DMS 273 treated with DMSO at 0.1 percent for 48 hours (cell line): ENCODE data around the gene SLC35F6.

Experiments
- DNase-seq: peaks from one replicate; lab custom pipeline; 2025; lab: John Stamatoyannopoulos, UW

The SLC35F6 gene, protein sequence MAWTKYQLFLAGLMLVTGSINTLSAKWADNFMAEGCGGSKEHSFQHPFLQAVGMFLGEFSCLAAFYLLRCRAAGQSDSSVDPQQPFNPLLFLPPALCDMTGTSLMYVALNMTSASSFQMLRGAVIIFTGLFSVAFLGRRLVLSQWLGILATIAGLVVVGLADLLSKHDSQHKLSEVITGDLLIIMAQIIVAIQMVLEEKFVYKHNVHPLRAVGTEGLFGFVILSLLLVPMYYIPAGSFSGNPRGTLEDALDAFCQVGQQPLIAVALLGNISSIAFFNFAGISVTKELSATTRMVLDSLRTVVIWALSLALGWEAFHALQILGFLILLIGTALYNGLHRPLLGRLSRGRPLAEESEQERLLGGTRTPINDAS

DNA sequence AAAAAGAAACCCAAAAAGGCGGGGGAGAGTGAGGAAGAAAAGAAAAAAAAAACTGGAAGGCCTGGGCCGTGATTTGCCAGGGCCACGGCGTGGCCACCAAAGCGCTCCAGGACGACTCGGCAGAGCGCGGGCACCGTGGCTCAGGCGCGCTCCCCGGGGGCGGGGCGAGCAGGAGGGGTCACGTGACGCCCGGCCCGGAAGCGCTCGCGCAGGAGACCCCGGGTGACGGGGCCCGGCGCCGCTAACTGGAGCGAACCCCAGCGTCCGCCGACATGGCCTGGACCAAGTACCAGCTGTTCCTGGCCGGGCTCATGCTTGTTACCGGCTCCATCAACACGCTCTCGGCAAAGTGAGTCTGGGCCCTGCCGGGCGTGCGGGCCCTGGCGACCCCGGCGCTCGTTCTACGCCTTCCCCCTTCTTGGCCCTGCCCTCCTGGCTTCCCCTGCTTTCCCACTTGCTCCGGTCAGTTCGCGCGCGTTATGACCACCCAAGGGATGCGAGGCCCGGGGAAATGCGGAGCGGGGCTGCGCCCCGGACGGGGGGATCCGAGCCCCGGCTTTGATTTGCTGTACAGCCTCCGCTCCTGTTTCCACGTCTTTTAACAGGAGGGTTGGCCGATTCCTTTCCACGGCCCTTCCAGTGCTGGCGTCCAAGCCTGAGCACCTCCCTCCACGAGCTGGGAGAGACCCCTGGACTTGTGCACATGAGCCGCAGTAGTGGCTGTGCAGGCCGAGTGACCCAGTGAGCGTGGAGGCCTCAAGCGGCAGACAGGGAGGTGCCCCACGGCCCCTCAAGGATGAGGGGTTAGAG lies at the start of gene SLC35F6:
Gene SLC35F6 (plus strand): TSS at position 207 of the 810 bp plus-strand sequence. CDS start 66 bp downstream, at position 273.
- no peak for DNase-seq

DNA sequence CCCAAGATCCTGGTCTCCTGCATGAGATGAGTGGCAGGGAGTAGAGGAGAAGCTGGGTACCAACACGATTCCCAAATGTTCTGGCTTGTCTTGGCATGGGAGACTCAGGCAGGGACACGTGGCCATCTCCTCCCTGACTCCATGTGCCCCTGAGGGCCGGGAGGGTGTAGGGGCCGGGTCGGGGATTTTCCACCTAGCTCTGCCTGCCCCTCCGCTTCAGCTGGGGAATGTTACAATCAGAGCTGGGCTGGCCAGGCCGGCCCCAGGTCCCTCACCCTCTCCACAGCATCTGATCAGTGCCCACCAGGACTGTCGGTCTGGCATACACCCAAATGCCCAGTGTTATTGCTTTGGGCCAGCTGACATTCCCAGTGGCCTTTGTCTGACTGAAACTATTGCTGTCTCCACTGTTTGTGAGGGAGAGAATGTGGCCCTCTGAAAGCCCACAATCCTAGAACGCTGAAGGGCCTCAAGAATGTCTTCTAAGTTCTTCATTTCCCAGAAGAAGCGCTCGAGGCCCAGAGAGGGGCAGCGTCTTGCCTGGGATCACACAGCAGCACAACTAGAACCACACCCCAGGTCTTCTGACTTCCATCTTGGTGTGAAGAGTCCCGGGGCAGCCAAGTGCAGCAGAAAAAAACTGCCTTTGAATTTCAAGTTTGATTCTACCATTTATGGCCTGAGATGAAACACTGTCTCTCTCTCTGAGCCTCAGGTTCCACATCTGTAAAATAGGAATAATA lies 48.4 kb upstream of the SLC35F6 start:
- no peak for DNase-seq

DNA sequence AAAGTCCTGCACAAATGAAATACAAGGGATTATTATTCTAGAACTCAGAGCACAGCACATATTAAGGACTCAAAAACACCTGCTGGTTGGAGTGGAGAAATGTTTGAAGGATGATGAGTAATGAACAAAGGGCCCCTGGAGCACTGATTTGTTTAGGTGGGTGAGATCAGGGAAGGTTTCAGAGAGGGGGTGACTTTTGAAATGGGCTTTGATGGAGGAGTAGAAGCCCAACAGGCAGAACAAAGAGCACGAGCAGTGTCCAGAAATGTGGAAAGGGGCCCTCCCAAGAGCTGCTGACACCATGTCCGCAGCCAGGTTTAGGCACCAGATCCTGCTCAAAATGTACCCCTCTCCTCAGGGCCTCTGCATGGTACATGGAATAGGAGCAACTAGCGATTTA lies 47.7 kb upstream of the SLC35F6 start:
- DNase-seq = no peak

DNA sequence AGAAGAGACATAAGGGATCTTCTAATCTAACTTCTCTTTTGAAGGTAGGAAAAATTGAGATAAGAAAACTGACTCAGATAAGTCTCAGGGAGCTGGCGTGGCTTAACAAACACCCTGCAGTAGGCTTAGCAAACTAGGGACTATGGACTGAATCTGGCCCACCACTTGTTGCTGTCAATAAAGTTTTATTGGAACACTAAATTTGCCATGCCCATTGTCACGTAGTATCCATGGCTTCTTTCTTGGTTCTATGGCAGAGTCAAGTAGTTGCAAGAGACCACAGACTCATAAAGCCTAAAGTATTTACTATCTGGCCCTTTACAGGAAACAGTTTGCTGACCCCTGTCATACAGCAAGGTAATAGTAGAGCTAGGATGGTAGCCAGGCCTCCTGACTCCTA lies 47.3 kb upstream of the SLC35F6 start:
- DNase-seq = no peak

DNA sequence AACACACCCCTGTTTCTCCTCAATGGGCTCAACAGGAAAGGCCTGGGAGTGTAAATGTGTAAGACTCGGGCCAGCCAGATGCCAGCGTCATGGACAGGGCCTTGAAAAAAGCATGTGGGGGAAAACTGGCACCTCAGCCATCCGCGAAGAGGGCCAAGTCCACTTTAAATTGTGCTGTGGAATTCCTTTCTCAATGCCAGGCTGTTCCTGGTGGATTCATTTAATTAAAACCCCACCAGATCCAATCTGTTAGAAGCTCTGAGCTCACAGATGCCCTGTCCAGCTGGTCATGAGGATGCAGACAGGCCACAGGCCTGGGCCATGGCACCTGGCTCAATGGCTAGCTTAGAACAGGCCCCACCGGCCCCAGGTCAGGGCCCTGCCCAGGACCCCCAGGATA lies 46.7 kb upstream of the SLC35F6 start:
- DNase-seq = no peak

DNA sequence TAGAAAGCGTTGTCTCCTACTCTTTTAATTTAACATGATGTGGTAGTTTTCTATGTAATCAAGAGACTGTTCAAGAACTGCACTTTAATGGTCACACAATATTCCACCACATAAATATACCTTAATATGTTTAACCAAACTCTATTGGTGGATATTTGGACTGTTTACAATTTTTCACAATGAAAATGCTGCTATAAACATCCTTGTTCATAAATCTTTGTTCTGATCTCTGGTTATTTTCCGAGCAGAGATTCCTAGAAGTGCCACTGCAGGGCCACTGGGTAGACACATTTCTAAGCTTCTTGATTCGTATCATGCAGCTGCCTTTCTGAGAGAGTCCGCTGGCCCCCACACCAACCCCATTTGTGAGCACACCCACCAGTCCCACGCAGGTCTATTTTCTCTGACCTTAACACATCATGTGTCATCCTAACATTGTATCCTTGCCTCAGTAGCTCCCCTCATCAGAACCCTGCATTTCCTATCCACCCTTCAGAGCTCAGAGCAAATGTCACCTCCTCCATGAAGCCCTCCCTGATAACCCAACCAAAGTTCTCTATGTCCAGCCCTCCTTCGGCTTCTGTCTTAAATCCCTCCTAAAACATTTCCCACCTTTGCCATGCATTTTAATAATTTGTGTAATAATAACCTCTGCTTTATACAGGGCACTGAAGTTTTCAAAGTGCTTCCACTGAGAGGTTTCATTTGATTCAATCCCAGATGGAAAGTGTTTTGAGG lies 45.0 kb upstream of the SLC35F6 start:
- no peak for DNase-seq

DNA sequence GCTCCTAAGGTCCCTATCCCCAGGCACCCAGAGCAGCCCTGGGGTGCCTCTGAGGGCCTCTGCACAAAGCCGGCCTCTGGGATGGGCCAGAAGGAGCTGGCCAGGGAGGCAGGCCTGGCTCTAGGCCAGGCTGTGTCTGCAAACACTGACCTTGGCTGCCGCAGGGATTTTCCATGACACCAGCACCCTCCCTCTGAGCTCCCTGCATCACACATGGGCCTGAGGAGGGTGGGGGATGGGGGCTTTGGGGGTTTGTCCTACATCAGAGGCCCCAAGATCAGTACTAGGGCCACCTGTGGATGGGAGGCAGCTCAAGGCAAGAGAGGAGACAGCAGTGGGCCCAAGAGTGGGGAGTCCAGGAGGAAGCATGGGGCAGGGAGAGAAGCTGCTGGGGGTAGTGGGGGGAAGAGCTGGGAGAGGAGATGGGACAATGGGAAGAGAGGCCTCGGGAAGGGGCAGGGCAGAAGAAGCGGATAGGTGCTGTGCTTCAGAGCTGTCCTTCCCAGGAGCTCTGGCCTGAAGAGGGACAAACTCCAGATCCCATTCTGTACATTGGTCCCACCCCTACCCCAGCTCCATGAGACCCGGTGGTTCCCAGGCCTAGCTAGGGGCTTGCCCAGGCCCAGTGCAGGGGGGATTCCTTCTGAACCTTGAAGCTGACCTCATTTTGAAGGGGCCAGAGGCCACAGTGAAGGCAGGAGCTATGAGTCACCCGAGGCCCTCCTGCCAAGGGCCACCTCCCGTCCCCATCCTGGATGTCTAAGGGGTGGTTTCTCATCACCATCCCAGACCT lies 43.6 kb upstream of the SLC35F6 start:
- peak; percentile 8 for DNase-seq

DNA sequence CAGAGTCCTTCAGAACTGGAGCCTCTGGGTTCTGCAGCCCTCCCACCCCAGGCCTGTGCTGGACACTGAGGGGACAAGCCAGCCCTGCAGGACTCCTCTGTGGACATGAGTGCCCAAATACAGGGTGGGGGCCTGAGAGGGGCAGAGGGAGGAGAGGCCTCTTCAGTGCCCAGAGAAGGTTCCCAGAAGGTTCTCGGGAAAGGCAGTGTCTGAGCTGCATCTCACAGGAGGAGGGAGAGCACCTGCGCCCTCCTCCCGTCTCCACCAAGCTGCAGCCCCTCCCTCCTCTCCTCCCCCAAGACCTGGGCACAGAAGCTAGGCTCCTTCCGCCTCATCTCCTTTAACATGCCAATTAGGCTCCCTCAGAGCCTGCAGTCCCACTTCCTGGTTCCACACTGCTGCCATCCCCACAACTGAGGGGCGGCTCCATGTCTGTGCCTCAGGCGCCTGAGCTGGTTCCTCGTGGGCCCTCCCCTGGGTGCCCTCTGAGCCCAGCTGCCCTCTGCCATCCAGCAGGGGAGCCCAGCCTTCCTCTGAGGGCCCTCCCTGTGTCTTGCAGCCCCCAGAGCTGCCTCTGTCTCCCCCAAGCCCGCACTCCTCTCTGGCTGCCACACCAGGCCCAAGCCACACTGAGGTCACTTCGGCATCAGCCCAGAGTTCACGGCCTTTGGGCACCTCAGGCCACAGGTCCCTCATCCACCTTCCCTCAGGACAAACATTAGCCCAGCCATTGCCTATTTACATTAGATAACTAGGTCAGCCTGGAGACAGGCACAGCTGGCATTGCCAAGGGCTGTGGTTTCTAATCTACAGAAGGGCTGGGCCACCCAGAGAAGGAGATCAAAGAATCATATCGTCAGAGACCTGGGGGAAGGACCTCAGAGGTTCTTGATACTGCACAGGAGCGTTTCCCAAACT lies 42.7 kb upstream of the SLC35F6 start:
- no peak for DNase-seq

DNA sequence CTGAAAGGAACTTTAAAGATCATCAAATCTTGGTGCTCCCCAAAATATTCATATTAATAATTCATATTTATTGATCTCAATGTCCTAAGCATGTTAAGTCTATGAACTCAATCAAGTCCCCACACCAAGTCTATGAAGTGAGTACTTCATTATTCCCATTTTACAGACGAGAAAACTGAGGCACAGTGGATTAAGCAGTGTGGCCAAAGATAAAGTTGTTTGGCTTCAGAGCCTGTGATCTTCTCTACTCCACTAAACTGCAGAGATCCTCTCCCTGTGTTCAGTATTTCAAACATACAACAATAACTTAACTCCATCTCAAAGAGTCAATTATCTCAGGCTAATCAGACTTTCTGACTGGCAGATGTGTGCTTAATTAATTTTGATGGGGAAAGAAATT lies 41.8 kb upstream of the SLC35F6 start:
- no peak for DNase-seq

DNA sequence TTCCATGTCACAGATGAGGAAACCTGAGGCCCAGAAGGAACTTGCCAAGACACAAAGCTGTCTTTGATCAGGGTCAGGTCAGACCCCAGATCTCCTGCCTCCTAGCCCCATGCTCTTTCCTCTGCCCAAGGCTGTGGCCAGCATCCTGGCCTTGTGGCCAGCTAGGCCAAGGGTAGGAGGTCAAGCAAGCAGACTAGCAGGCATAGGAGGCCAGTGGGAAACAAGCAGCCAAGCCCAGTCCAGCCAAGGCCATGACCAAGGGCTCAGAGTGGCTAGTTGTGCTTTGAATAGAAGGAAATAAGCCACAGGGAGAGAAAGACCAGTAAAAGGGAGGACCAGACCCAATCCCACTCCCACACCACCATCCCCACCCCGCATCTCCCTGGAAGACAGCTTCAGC lies 41.2 kb upstream of the SLC35F6 start:
- DNase-seq = no peak

DNA sequence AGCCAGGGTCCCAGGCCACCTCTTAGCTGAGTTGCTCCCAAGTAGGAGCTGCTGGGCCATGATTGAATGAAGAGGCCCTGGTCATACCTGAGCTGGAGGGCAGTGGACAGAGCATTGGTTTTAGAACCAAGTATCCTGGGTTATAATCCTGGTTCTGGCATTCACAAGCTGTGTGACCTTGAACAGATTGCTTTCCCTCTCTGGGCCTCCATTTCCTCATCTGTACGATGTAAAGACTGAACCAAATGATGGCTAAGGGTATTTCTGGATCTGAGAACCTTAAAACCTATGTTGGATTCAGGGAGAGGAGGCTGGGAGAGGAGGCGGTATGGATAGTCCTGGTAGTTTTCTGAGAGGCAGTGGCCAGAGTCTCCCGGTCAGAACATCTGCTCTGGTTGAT lies 40.6 kb upstream of the SLC35F6 start:
- DNase-seq = no peak

DNA sequence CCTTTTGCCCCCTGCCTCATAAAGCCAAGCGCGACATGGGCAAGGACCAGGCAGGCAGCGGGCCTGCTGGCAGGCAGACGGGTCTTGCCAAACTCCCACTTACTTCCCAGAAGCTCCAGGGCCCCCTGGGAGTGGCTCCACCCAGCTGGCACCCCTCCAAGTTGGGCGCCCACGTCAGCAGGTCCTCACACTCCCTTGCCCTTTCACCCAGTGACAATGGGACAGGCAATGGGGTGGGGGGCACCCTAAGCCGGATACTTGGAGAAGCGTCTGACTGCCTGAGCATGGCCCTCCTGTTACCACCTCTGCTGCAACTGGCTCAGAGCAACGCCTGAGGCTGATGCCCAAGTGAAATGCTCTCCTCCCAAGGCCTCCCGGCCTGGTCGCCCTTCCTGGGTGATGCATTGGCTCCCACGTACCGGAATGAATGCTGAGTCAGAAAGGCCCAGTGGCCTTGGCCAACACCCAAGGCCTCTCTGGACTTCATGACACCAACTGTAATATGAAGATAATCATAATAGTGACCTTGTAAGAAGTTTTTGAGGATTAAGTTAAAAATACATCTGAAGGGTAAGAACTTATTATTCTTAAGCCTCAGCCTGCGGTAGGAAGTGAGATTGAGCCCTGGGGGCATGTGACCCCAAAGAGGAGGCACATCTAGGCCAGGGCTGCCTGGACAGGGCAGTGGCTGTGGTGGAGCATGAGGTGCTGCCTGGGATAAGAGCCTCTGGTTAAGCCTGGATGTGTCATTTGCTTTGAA lies 39.9 kb upstream of the SLC35F6 start:
- DNase-seq = no peak

DNA sequence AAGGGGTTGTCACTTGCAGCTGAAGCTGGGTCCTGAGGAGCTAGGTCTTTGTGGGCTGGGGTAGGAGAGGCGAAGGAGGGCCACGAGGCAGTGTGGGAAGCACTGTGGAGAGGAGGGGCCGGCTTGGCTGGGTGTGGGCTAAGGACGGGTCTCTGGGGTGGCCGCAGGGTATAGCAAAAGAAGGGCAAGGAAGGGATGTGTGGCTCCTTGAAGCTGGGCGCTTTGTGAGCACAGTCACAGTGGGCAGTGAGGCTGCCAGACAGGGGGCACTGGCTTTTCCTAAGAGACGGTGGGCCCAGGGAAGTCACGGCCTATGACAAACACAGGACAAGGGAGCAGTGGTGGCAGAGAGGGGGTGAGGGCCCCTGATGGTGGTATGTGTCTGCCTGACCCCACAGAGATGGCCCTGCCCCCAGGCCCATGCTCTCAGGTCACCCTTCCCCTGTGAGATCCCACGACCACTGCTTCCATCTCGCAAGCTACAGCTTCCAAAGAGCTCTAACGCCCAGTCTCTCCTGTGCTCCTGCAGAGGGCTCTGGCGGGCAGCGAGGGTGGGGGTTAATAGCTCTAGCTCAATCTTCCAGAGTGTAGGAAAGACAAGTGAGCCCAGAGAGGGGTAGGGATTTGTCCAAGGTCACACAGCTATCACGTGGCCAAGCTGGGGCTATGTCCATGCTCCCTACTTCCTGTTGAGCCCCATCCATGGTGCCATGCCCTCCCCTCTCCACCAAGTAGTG lies 39.1 kb upstream of the SLC35F6 start:
- DNase-seq = no peak

DNA sequence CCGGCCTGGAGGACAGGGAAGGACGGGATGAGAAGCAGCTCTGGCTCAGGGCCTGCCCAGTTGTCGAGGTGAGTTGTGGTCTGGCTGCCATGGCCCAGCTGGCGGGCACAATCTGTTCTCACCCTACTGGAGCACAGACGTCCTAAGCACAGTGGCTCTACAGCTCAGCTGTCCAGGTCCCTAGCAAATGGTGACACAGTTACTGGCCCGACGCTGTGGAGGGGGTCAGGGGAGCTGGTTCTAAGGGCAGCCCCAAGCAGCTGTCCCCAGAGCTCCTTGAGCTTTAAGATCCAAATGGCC lies 38.6 kb upstream of the SLC35F6 start:
- no peak for DNase-seq

DNA sequence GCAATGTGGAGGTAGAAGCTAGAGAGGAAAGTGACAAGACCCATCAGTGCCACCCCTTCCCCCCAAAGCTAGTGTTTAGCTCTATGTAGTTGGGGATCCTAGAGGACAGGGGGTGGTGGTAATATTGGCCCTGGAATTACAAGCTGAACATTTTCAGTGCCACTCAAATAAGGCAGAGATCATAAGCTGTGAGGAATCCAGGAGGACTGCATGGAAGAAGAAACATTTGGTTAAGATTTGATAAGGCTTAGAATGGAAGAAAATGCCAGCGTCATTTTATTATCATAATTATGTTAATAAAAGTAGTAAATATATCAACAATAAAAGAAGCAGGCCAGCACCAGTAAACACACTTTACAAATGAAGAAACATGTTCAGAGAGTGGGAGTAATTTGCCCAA lies 37.9 kb upstream of the SLC35F6 start:
- no peak for DNase-seq

DNA sequence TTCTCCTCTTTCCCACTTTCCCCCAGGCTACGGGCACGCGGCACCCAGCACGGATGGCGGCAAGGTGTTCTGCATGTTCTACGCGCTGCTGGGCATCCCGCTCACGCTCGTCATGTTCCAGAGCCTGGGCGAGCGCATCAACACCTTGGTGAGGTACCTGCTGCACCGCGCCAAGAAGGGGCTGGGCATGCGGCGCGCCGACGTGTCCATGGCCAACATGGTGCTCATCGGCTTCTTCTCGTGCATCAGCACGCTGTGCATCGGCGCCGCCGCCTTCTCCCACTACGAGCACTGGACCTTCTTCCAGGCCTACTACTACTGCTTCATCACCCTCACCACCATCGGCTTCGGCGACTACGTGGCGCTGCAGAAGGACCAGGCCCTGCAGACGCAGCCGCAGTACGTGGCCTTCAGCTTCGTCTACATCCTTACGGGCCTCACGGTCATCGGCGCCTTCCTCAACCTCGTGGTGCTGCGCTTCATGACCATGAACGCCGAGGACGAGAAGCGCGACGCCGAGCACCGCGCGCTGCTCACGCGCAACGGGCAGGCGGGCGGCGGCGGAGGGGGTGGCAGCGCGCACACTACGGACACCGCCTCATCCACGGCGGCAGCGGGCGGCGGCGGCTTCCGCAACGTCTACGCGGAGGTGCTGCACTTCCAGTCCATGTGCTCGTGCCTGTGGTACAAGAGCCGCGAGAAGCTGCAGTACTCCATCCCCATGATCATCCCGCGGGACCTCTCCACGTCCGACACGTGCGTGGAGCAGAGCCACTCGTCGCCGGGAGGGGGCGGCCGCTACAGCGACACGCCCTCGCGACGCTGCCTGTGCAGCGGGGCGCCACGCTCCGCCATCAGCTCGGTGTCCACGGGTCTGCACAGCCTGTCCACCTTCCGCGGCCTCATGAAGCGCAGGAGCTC lies 36.2 kb upstream of the SLC35F6 start:
- no peak for DNase-seq

DNA sequence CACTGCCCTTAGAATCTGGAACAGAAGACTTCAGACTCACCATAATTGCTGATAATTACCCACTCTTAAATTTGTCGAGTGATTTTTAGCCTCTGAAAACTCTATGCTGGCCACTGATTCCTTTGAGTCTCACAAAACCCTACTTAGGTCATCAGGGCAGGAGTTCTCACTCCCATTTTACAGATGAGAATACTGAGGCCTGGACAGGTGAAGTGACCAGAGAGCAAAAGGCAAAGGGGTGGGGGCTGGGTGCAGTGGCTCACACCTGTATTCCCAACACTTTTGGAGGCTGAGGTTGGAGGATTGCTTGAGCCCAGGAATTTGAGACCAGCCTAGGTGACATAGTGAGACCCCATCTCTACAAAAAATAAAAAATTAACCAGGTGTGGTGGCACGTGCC lies 34.8 kb upstream of the SLC35F6 start:
- no peak for DNase-seq
